Mesendoderm (in vitro differentiated cells): ENCODE results near the gene TBC1D10A.

Experiments
- DNase-seq: peaks from one replicate; pipeline ENCODE4 v3.0.0; 2013
- H2AK5ac ChIP-seq: 2 replicates; pipeline ENCODE4 v1.6.1; 2013; ENCODE audit warnings: low read length, inconsistent platforms
- H2BK120ac ChIP-seq: 2 replicates; pipeline ENCODE4 v1.6.1; 2013; ENCODE audit warnings: low read depth, mild to moderate bottlenecking, low read length, moderate library complexity, mixed read lengths
- H2BK15ac ChIP-seq: replicated peaks from 2 replicates; pipeline ENCODE4 v1.6.1; 2013; ENCODE audit warnings: low read depth, mild to moderate bottlenecking, moderate library complexity
- H2BK5ac ChIP-seq: 2 replicates; pipeline ENCODE4 v1.6.1; 2013; ENCODE audit warnings: low read length, inconsistent platforms
- H3K18ac ChIP-seq: 2 replicates; pipeline ENCODE4 v1.6.1; 2013; ENCODE audit warnings: mild to moderate bottlenecking, low read length, mixed read lengths
- H3K23ac ChIP-seq: one replicate; pipeline ENCODE4 v1.6.1; 2013; ENCODE audit warnings: low read length
- H3K27ac ChIP-seq: 2 replicates; pipeline ENCODE4 v1.5.1; 2013; ENCODE audit warnings: low read depth, mild to moderate bottlenecking, inconsistent platforms, low read length, moderate library complexity
- H3K27me3 ChIP-seq: 2 replicates; pipeline ENCODE4 v1.6.1; 2013; ENCODE audit warnings: low read length, control low read depth, mild to moderate bottlenecking, inconsistent platforms; ENCODE audit not compliant: insufficient read depth, poor library complexity
- H3K36me3 ChIP-seq: 2 replicates; pipeline ENCODE4 v1.6.1; 2013; ENCODE audit warnings: low read length, inconsistent platforms; ENCODE audit not compliant: control insufficient read depth, insufficient read depth
- H3K4ac ChIP-seq: one replicate; pipeline ENCODE4 v1.6.1; 2013; ENCODE audit warnings: low read depth, mild to moderate bottlenecking, low read length, moderate library complexity
- H3K4me1 ChIP-seq: 2 replicates; pipeline ENCODE4 v1.6.1; 2013; ENCODE audit warnings: low read depth, low read length, inconsistent platforms; ENCODE audit not compliant: control insufficient read depth
- H3K4me2 ChIP-seq: 2 replicates; pipeline ENCODE4 v1.6.1; 2013; ENCODE audit warnings: low read length
- H3K4me3 ChIP-seq: 2 replicates; pipeline ENCODE4 v1.5.1; 2013; ENCODE audit warnings: mild to moderate bottlenecking, low read length
- H3K56ac ChIP-seq: one replicate; pipeline ENCODE4 v1.6.1; 2013; ENCODE audit warnings: low read length
- H3K79me1 ChIP-seq: 2 replicates; pipeline ENCODE4 v1.6.1; 2013; ENCODE audit warnings: low read length, inconsistent platforms
- H3K79me2 ChIP-seq: 2 replicates; pipeline ENCODE4 v1.6.1; 2013; ENCODE audit warnings: mild to moderate bottlenecking, low read length; ENCODE audit not compliant: control insufficient read depth, insufficient read depth
- H3K9ac ChIP-seq: 2 replicates; pipeline ENCODE4 v1.6.1; 2013; ENCODE audit warnings: low read length, inconsistent platforms
- H4K5ac ChIP-seq: one replicate; pipeline ENCODE4 v1.6.1; 2013; ENCODE audit warnings: low read length
- H4K8ac ChIP-seq: one replicate; pipeline ENCODE4 v1.6.1; 2013; ENCODE audit warnings: low read depth, mild to moderate bottlenecking, control low read depth, low read length, moderate library complexity
- WGBS: extraction: QIAGEN DNeasy Blood & Tissue Kit; methylation state at CpG from one replicate; pipeline ENCODE4 v1.1.7; 2013; ENCODE audit warnings: low lambda C conversion rate, missing lambda C conversion rate; ENCODE audit not compliant: insufficient coverage; ENCODE audit errors: extremely low coverage; 5-methylcytosine and 5-hydroxymethylcytosine counted together

The TBC1D10A gene

GRCh38 chr22:30249049-30250038 is 77.4 kb downstream of the TBC1D10A start:
- H3K18ac ChIP-seq: no peak overlapping the region
- no peak overlapping the region for H2BK15ac ChIP-seq
- no peak overlapping the region for H3K27ac ChIP-seq
- no peak overlapping the region for H3K23ac ChIP-seq
- no peaks in the 10 kb centered on the region for H3K4me1 ChIP-seq
- H3K4me2 ChIP-seq: no peak overlapping the region
- no peak overlapping the region for H2AK5ac ChIP-seq
- no peak overlapping the region for H2BK5ac ChIP-seq
- H4K5ac ChIP-seq: no peak overlapping the region
- H3K27me3 ChIP-seq: no peaks in the 10 kb centered on the region
- no peak overlapping the region for H3K56ac ChIP-seq
- no peak for DNase-seq
- no peaks in the 10 kb centered on the region for H3K79me1 ChIP-seq
- no peak overlapping the region for H2BK120ac ChIP-seq
- no peaks in the 10 kb centered on the region for H3K36me3 ChIP-seq
- no peak overlapping the region for H4K8ac ChIP-seq
- H3K4ac ChIP-seq: no peak overlapping the region
- WGBS: no CpG with 5 or more reads among the region's 27 CpGs
- H3K4me3 ChIP-seq: no peak overlapping the region
- H3K79me2 ChIP-seq: no peaks in the 10 kb centered on the region
- H3K9ac ChIP-seq: no peak overlapping the region

- Histone ChIP-seq H3K18ac (no peak overlapping the region), H3K27me3 (no peaks in the 10 kb centered on the region), H2BK15ac (no peak overlapping the region), H3K9ac (no peak overlapping the region), H3K4me3 (no peak overlapping the region), H3K4me1 (no peaks in the 10 kb centered on the region), H3K23ac (no peak overlapping the region), H3K36me3 (no peaks in the 10 kb centered on the region), H4K5ac (no peak overlapping the region), H2AK5ac (no peak overlapping the region), H4K8ac (no peak overlapping the region), H3K27ac (no peak overlapping the region), H3K79me1 (no peaks in the 10 kb centered on the region), H3K56ac (no peak overlapping the region), H3K4me2 (no peak overlapping the region), H3K79me2 (no peaks in the 10 kb centered on the region), H2BK120ac (no peak overlapping the region), H2BK5ac (no peak overlapping the region), H3K4ac (no peak overlapping the region)
- DNase-seq: no peak
- WGBS: no CpG with 5 or more reads among the region's 6 CpGs
Observed at GRCh38 chr22:30248484-30248883, 78.3 kb downstream of the TBC1D10A start.

GRCh38 chr22:30247974-30248373 is 78.8 kb downstream of the TBC1D10A start:
- Histone ChIP-seq H2BK15ac (no peak overlapping the region), H3K56ac (no peak overlapping the region), H3K4ac (no peak overlapping the region), H3K79me2 (no peaks in the 10 kb centered on the region), H2AK5ac (no peak overlapping the region), H4K5ac (no peak overlapping the region), H3K36me3 (no peaks in the 10 kb centered on the region), H2BK120ac (no peak overlapping the region), H4K8ac (no peak overlapping the region), H3K4me2 (no peak overlapping the region), H3K4me1 (no peaks in the 10 kb centered on the region), H3K79me1 (no peaks in the 10 kb centered on the region), H3K18ac (no peak overlapping the region), H2BK5ac (no peak overlapping the region), H3K4me3 (no peak overlapping the region), H3K27ac (no peak overlapping the region), H3K9ac (no peak overlapping the region), H3K23ac (no peak overlapping the region), H3K27me3 (no peaks in the 10 kb centered on the region)
- DNase-seq: no peak
- no CpG with 5 or more reads among the region's 12 CpGs for WGBS

GRCh38 chr22:30247561-30247960 is 79.2 kb downstream of the TBC1D10A start:
- DNase-seq: no peak
- Histone ChIP-seq H4K5ac (no peak overlapping the region), H3K23ac (no peak overlapping the region), H3K79me1 (no peaks in the 10 kb centered on the region), H3K4me3 (no peak overlapping the region), H2AK5ac (no peak overlapping the region), H3K18ac (no peak overlapping the region), H2BK120ac (no peak overlapping the region), H3K79me2 (no peaks in the 10 kb centered on the region), H3K56ac (no peak overlapping the region), H3K4me2 (no peak overlapping the region), H3K36me3 (no peaks in the 10 kb centered on the region), H3K4ac (no peak overlapping the region), H3K27ac (no peak overlapping the region), H2BK5ac (no peak overlapping the region), H4K8ac (no peak overlapping the region), H3K4me1 (no peaks in the 10 kb centered on the region), H2BK15ac (no peak overlapping the region), H3K27me3 (no peaks in the 10 kb centered on the region), H3K9ac (no peak overlapping the region)
- no CpG with 5 or more reads among the region's 11 CpGs for WGBS

- H3K23ac ChIP-seq: no peak overlapping the region
- H2BK120ac ChIP-seq: no peak overlapping the region
- no peaks in the 10 kb centered on the region for H3K79me2 ChIP-seq
- no peaks in the 10 kb centered on the region for H3K36me3 ChIP-seq
- H3K18ac ChIP-seq: peak overlapping the region; percentile 7
- peak overlapping the region; percentile 42 for H3K4me2 ChIP-seq
- no peaks in the 10 kb centered on the region for H3K79me1 ChIP-seq
- H3K4me3 ChIP-seq: no peak overlapping the region
- H2BK5ac ChIP-seq: no peak overlapping the region
- DNase-seq: no peak
- H2AK5ac ChIP-seq: no peak overlapping the region
- no CpG with 5 or more reads among the region's 15 CpGs for WGBS
- no peak overlapping the region for H4K8ac ChIP-seq
- no peaks in the 10 kb centered on the region for H3K4me1 ChIP-seq
- H3K9ac ChIP-seq: no peak overlapping the region
- peak overlapping the region; percentile 54 for H3K56ac ChIP-seq
- no peaks in the 10 kb centered on the region for H3K27me3 ChIP-seq
- H3K27ac ChIP-seq: no peak overlapping the region
- H4K5ac ChIP-seq: no peak overlapping the region
- H2BK15ac ChIP-seq: no peak overlapping the region
- no peak overlapping the region for H3K4ac ChIP-seq
Observed at GRCh38 chr22:30246814-30247376, 79.8 kb downstream of the TBC1D10A start.
